AG04450 (cell line): ENCODE measurements around the gene AGXT2. TPM values are rescaled to one million over a fixed set of nuclear protein-coding genes. Genes with fewer than 3 reads are reported as not detected.

Source experiments
- CTCF ChIA-PET: fragments of 300-600, 350-600 bp; formaldehyde crosslinking; extraction: SDS; loops from one replicate; lab custom pipeline; 2022; ENCODE audit warnings: antibody characterized with exemption, inconsistent platforms; lab: Charles Lee
- POLR2A ChIA-PET: fragments of 350-600 bp; formaldehyde crosslinking; extraction: SDS; loops from one replicate; lab custom pipeline; 2021; ENCODE audit warnings: antibody characterized with exemption, inconsistent platforms; lab: Yijun Ruan, JAX
- DNase-seq: peaks from one replicate; pipeline ENCODE4 v3.0.0-alpha.2; 2011; ENCODE audit warnings: low read depth, low spot score
- H3K27ac ChIP-seq: one replicate; pipeline ENCODE4 v1.5.1; 2012; ENCODE audit warnings: low read depth, low read length, control low read depth
- H3K27me3 ChIP-seq: one replicate; pipeline ENCODE4 v1.6.0; 2012; ENCODE audit warnings: low read length; ENCODE audit not compliant: control insufficient read depth, insufficient read depth
- H3K4me3 ChIP-seq: 2 replicates; pipeline ENCODE4 v1.5.1; 2011; ENCODE audit warnings: mild to moderate bottlenecking, low read depth, low read length, control low read depth
- H3K9me3 ChIP-seq: 2 replicates; pipeline ENCODE4 v1.5.1; 2012; ENCODE audit warnings: low read length; ENCODE audit not compliant: control insufficient read depth, insufficient read depth
- CTCF ChIP-seq: IDR thresholded peaks from 2 replicates; pipeline ENCODE4 v1.5.1; 2011; ENCODE audit warnings: low read depth, low read length, control low read depth, inconsistent platforms
- polyA plus RNA-seq: library from polyadenylated mRNA; depleted of rRNA; stranded (reverse); fragments of >200 nt; gene quantifications from 2 replicates; pipeline ENCODE4 v1.2.3, GENCODE V29; 2011

AGXT2 gene
- polyA plus RNA-seq, 1 experiment: not detected

- POLR2A ChIA-PET: no interaction called here
- peak; percentile 88 for DNase-seq
- Histone ChIP-seq H3K27me3 (no peaks in the 10 kb centered on the region), H3K27ac (peak overlapping the region; percentile 34), H3K4me3 (no peak overlapping the region), H3K9me3 (no peaks in the 10 kb centered on the region)
- CTCF ChIA-PET: no interaction called here
- TF ChIP-seq CTCF: no peak
Measured at GRCh38 chr5:35046774-35047173, 975 bp downstream of the AGXT2 start.

- Histone ChIP-seq H3K27me3 (no peaks in the 10 kb centered on the region), H3K27ac (no peak overlapping the region), H3K4me3 (no peak overlapping the region), H3K9me3 (no peaks in the 10 kb centered on the region)
- TF ChIP-seq CTCF: no peak
- DNase-seq: no peak
- ChIA-PET POLR2A (no interaction called here), CTCF (no interaction called here)
Measured at GRCh38 chr5:35045280-35045679, 2.5 kb downstream of the AGXT2 start.

GRCh38 chr5:35044649-35045048 lies 3.1 kb downstream of the AGXT2 start:
- no peak for DNase-seq
- no peak for TF ChIP-seq CTCF
- H3K9me3 ChIP-seq: no peaks in the 10 kb centered on the region
- no peak overlapping the region for H3K27ac ChIP-seq
- POLR2A ChIA-PET: no interaction called here
- no peak overlapping the region for H3K4me3 ChIP-seq
- CTCF ChIA-PET: no interaction called here
- no peaks in the 10 kb centered on the region for H3K27me3 ChIP-seq

GRCh38 chr5:35042781-35043180 lies 5.0 kb downstream of the AGXT2 start:
- no peaks in the 10 kb centered on the region for H3K27me3 ChIP-seq
- TF ChIP-seq CTCF: no peak
- no peak for DNase-seq
- H3K27ac ChIP-seq: no peak overlapping the region
- H3K9me3 ChIP-seq: no peaks in the 10 kb centered on the region
- ChIA-PET CTCF (interaction anchor here (0.9 kb wide), 1 partner anchor 39 kb away, joined by 3 read pairs; no protein-coding TSS in a partner anchor), POLR2A (no interaction called here)
- no peak overlapping the region for H3K4me3 ChIP-seq

- Histone ChIP-seq H3K27me3 (peaks cover 4% of the 10 kb centered on the region), H3K9me3 (no peaks in the 10 kb centered on the region), H3K4me3 (no peak overlapping the region), H3K27ac (no peak overlapping the region)
- TF ChIP-seq CTCF: no peak
- ChIA-PET CTCF (interaction anchor here (0.7 to 1.0 kb wide), 2 partner anchors 37 to 39 kb away, joined by 3 to 8 read pairs; no protein-coding TSS in a partner anchor), POLR2A (no interaction called here)
- DNase-seq: no peak
Measured at GRCh38 chr5:35041261-35041660, 6.5 kb downstream of the AGXT2 start.
